ENCODE measurements around the gene HSPD1.
"Not testable (repeated sequence)": the region's sequence is repeated elsewhere in the genome, so short reads cannot be mapped to it uniquely, and the experiment has no call there.

DNA sequence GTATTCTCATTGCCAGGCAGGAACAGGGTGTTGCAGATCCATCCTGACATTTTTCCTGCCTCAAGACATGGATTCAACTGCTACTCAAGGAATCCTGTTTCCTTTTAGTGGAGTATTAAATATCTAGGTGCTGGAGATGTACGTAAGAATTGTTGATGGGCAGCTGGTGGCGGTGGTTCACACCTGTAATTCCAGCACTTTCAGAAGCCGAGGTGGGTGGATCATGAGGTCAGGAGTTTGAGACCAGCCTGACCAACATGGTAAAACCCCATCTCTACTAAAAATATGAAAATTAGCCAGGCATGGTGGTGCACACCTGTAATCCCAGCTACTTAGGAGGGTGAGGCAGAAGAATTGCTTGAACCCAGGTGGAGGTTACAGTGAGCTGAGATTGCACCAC is 15.4 kb downstream of the HSPD1 start:
- TF ChIP-seq, protein P1, sequence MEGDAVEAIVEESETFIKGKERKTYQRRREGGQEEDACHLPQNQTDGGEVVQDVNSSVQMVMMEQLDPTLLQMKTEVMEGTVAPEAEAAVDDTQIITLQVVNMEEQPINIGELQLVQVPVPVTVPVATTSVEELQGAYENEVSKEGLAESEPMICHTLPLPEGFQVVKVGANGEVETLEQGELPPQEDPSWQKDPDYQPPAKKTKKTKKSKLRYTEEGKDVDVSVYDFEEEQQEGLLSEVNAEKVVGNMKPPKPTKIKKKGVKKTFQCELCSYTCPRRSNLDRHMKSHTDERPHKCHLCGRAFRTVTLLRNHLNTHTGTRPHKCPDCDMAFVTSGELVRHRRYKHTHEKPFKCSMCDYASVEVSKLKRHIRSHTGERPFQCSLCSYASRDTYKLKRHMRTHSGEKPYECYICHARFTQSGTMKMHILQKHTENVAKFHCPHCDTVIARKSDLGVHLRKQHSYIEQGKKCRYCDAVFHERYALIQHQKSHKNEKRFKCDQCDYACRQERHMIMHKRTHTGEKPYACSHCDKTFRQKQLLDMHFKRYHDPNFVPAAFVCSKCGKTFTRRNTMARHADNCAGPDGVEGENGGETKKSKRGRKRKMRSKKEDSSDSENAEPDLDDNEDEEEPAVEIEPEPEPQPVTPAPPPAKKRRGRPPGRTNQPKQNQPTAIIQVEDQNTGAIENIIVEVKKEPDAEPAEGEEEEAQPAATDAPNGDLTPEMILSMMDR (IDR thresholded peaks at IDR 0.05; ENCODE audit: low read length) = not testable (repeated sequence)
- TF ChIP-seq EZH2 (optimal IDR thresholded peaks at IDR 0.05; ENCODE audit: low read depth, low read length); EZH2phosphoT487 (IDR thresholded peaks at IDR 0.05; ENCODE audit: low read length): not testable (repeated sequence)
